ENCODE measurements around the gene PPM1N.

The PPM1N gene

GRCh38 chr19:45485305-45486077, 12.8 kb upstream of the PPM1N start:
- no peak for TF ChIP-seq REST (IDR thresholded peaks at IDR 0.05; ENCODE audit: insufficient replicate concordance, low read depth)
- TF ChIP-seq SPI1 (IDR thresholded peaks at IDR 0.05; ENCODE audit: borderline replicate concordance, low read depth), result 0 out of 2 replicates have a peak, but pooled peaks have one; percentile 9
- peak; percentile 99 for TF ChIP-seq CTCF (IDR thresholded peaks at IDR 0.05; ENCODE audit: insufficient read depth, low read length)
- peak; percentile 51 for TF ChIP-seq GABPA (IDR thresholded peaks at IDR 0.05; ENCODE audit: low read depth)
- TF ChIP-seq POLR2AphosphoS5 (IDR thresholded peaks at IDR 0.05; ENCODE audit: low read depth), result no peak
- Histone ChIP-seq H3K27ac (replicated peaks) (no peak overlapping the region), H3K4me3 (replicated peaks; ENCODE audit: insufficient read depth, low read length) (peak overlapping the region; percentile 74), H3K27me3 (ENCODE audit: insufficient read depth, poor library complexity, severe bottlenecking) (no peaks in the 10 kb centered on the region)
- peak; percentile 88 to 98 for DNase-seq (ENCODE audit: low read depth in 1 of 2, low spot score in 1 of 2)

- TF ChIP-seq GABPA (IDR thresholded peaks at IDR 0.05; ENCODE audit: low read depth) (no peak), POLR2AphosphoS5 (IDR thresholded peaks at IDR 0.05; ENCODE audit: low read depth) (no peak)
- Histone ChIP-seq H3K27me3 (ENCODE audit: insufficient read depth, poor library complexity, severe bottlenecking) (no peaks in the 10 kb centered on the region), H3K27ac (replicated peaks) (no peak overlapping the region), H3K4me3 (replicated peaks; ENCODE audit: insufficient read depth, low read length) (no peak overlapping the region)
- no peak for DNase-seq (ENCODE audit: low read depth in 1 of 2, low spot score in 1 of 2)
Measured at GRCh38 chr19:45488708-45489107, 9.5 kb upstream of the PPM1N start.

- Histone ChIP-seq H3K27me3 (ENCODE audit: insufficient read depth, poor library complexity, severe bottlenecking) (no peaks in the 10 kb centered on the region), H3K4me3 (replicated peaks; ENCODE audit: insufficient read depth, low read length) (no peak overlapping the region), H3K27ac (replicated peaks) (no peak overlapping the region)
- DNase-seq (ENCODE audit: low read depth in 1 of 2, low spot score in 1 of 2), result no peak
- no peak for TF ChIP-seq GABPA (IDR thresholded peaks at IDR 0.05; ENCODE audit: low read depth)
- TF ChIP-seq REST (IDR thresholded peaks at IDR 0.05; ENCODE audit: insufficient replicate concordance, low read depth), result no peak
- TF ChIP-seq SPI1 (IDR thresholded peaks at IDR 0.05; ENCODE audit: borderline replicate concordance, low read depth), result no peak
- no peak for TF ChIP-seq POLR2AphosphoS5 (IDR thresholded peaks at IDR 0.05; ENCODE audit: low read depth)
- no peak for TF ChIP-seq CTCF (IDR thresholded peaks at IDR 0.05; ENCODE audit: insufficient read depth, low read length)
Measured at GRCh38 chr19:45489216-45489855, 8.9 kb upstream of the PPM1N start.

GRCh38 chr19:45492137-45492626, 6.1 kb upstream of the PPM1N start:
- H3K4me3 ChIP-seq (replicated peaks; ENCODE audit: insufficient read depth, low read length), result no peak overlapping the region
- no peak overlapping the region for H3K27ac ChIP-seq (replicated peaks)
- TF ChIP-seq REST (IDR thresholded peaks at IDR 0.05; ENCODE audit: insufficient replicate concordance, low read depth), result no peak
- no peak for TF ChIP-seq GABPA (IDR thresholded peaks at IDR 0.05; ENCODE audit: low read depth)
- TF ChIP-seq SPI1 (IDR thresholded peaks at IDR 0.05; ENCODE audit: borderline replicate concordance, low read depth), result no peak
- TF ChIP-seq CTCF (IDR thresholded peaks at IDR 0.05; ENCODE audit: insufficient read depth, low read length), result no peak
- no peak for TF ChIP-seq POLR2AphosphoS5 (IDR thresholded peaks at IDR 0.05; ENCODE audit: low read depth)
- DNase-seq (ENCODE audit: low read depth in 1 of 2, low spot score in 1 of 2), result no peak
- peaks cover 17% of the 10 kb centered on the region for H3K27me3 ChIP-seq (ENCODE audit: insufficient read depth, poor library complexity, severe bottlenecking)
